AG04450 (cell line): ENCODE data around the gene ARHGAP42. TPM values are rescaled to one million over a fixed set of nuclear protein-coding genes. Genes with fewer than 3 reads are reported as not detected.

Experiments
- CTCF ChIA-PET: fragments of 300-600, 350-600 bp; formaldehyde crosslinking; extraction: SDS; loops from one replicate; lab custom pipeline; 2022; ENCODE audit warnings: antibody characterized with exemption, inconsistent platforms; lab: Charles Lee
- POLR2A ChIA-PET: fragments of 350-600 bp; formaldehyde crosslinking; extraction: SDS; loops from one replicate; lab custom pipeline; 2021; ENCODE audit warnings: antibody characterized with exemption, inconsistent platforms; lab: Yijun Ruan, JAX
- DNase-seq: peaks from one replicate; pipeline ENCODE4 v3.0.0-alpha.2; 2011; ENCODE audit warnings: low read depth, low spot score
- H3K27ac ChIP-seq: one replicate; pipeline ENCODE4 v1.5.1; 2012; ENCODE audit warnings: low read depth, low read length, control low read depth
- H3K27me3 ChIP-seq: one replicate; pipeline ENCODE4 v1.6.0; 2012; ENCODE audit warnings: low read length; ENCODE audit not compliant: control insufficient read depth, insufficient read depth
- H3K4me3 ChIP-seq: 2 replicates; pipeline ENCODE4 v1.5.1; 2011; ENCODE audit warnings: mild to moderate bottlenecking, low read depth, low read length, control low read depth
- H3K9me3 ChIP-seq: 2 replicates; pipeline ENCODE4 v1.5.1; 2012; ENCODE audit warnings: low read length; ENCODE audit not compliant: control insufficient read depth, insufficient read depth
- polyA plus RNA-seq: library from polyadenylated mRNA; depleted of rRNA; stranded (reverse); fragments of >200 nt; gene quantifications from 2 replicates; pipeline ENCODE4 v1.2.3, GENCODE V29; 2011
- TF ChIP-seq, protein P1 (sequence below): IDR thresholded peaks from 2 replicates; pipeline ENCODE4 v1.5.1; 2011; ENCODE audit warnings: low read depth, low read length, control low read depth, inconsistent platforms

Gene ARHGAP42
- polyA plus RNA-seq, 1 experiment: 9.0 TPM

DNA sequence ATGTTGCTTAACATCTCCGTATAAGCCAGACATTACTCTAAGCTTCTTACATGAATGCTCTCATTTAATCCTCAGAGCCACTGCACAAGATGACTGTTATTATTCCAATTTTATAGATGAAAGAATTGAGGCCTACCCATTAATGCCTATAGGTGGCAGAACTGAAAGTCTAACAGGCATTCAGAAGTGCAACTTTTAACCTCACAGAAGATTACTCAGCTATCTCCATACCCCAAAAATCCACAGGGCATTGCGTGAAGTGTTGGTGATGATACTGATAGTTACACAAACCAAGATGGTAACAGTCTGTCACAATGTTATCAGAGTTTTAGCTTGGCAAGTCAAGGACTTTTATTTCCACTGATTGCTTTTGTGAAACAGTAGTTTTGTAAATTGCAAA, 130.5 kb downstream of the ARHGAP42 start:
- CTCF ChIA-PET: interaction anchor here (0.7 kb wide), 1 partner anchor 9 kb away, joined by 3 read pairs; no protein-coding TSS in a partner anchor
- TF ChIP-seq, protein P1, sequence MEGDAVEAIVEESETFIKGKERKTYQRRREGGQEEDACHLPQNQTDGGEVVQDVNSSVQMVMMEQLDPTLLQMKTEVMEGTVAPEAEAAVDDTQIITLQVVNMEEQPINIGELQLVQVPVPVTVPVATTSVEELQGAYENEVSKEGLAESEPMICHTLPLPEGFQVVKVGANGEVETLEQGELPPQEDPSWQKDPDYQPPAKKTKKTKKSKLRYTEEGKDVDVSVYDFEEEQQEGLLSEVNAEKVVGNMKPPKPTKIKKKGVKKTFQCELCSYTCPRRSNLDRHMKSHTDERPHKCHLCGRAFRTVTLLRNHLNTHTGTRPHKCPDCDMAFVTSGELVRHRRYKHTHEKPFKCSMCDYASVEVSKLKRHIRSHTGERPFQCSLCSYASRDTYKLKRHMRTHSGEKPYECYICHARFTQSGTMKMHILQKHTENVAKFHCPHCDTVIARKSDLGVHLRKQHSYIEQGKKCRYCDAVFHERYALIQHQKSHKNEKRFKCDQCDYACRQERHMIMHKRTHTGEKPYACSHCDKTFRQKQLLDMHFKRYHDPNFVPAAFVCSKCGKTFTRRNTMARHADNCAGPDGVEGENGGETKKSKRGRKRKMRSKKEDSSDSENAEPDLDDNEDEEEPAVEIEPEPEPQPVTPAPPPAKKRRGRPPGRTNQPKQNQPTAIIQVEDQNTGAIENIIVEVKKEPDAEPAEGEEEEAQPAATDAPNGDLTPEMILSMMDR: no peak
- POLR2A ChIA-PET: no interaction called here
- Histone ChIP-seq H3K9me3 (no peaks in the 10 kb centered on the region), H3K4me3 (no peak overlapping the region), H3K27me3 (no peaks in the 10 kb centered on the region), H3K27ac (no peak overlapping the region)
- no peak for DNase-seq

DNA sequence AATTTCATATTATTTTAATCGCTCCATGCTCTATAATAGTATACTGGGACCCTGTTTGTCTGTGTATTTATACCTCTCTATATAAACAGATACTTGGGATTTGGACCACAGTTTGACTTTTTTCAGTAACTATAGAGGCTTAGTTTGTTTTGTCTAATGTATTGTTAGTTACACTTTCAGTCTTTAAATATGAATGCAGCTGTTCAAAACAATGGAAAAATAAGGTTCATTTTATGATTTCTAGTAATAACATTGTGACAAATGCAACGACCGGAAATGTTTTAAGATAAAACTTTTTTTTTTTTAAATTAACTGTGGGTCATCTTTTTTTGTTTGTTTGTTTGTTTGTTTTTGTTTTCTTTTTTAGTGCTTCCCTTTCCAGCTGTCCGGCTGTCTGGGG, 133.5 kb downstream of the ARHGAP42 start:
- H3K27me3 ChIP-seq: no peaks in the 10 kb centered on the region
- DNase-seq: no peak
- H3K9me3 ChIP-seq: no peaks in the 10 kb centered on the region
- no peak overlapping the region for H3K4me3 ChIP-seq
- TF ChIP-seq, protein P1: no peak
- POLR2A ChIA-PET: no interaction called here
- CTCF ChIA-PET: no interaction called here
- no peak overlapping the region for H3K27ac ChIP-seq

DNA sequence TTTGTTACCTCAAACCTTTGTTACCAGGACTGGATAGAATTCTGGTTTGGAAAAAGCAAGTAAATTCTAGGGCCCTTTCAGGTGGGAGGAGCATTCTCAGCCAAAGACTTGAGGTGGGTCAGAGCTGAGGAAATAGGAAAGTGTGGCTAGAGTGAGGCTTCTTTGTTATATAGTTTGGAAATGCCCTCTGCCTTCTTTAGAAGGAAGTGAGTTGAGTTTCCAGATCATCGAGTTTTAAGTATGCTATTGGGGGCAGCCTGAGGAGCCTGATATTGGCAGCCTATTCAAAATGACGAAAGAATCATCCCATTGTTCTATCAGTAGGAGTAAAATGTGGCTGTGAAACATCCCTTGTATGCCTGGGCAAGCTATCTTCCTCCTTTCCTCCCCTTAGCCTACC, 134.1 kb downstream of the ARHGAP42 start:
- no peak overlapping the region for H3K27ac ChIP-seq
- no peak overlapping the region for H3K4me3 ChIP-seq
- H3K27me3 ChIP-seq: no peaks in the 10 kb centered on the region
- CTCF ChIA-PET: interaction anchor here (0.6 to 0.7 kb wide), 2 partner anchors 11 to 103 kb away, joined by 3 read pairs; no protein-coding TSS in a partner anchor
- no peaks in the 10 kb centered on the region for H3K9me3 ChIP-seq
- DNase-seq: no peak
- POLR2A ChIA-PET: no interaction called here
- TF ChIP-seq, protein P1: no peak

DNA sequence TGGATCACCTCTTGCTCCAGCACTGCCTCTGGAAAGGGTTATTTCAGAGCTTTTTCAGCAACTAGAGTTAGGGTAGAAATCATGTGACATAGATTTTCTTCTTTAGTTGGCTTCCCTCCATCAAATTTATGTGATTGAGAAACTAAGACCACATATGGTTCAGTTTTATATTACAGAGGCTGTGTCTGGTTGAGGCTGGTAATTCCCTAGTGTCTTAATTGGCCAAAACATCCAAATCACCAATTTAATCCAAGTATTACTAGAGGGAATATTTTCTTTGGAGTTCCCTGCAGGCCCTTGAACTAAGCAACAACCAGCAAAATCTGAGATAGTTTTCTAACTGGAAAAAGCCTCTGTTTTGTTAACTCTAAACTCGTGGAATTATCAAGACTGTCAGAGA, 136.3 kb downstream of the ARHGAP42 start:
- Histone ChIP-seq H3K27me3 (no peaks in the 10 kb centered on the region), H3K9me3 (no peaks in the 10 kb centered on the region), H3K27ac (no peak overlapping the region), H3K4me3 (no peak overlapping the region)
- no peak for DNase-seq
- TF ChIP-seq, protein P1: no peak
- ChIA-PET CTCF (no interaction called here), POLR2A (no interaction called here)

DNA sequence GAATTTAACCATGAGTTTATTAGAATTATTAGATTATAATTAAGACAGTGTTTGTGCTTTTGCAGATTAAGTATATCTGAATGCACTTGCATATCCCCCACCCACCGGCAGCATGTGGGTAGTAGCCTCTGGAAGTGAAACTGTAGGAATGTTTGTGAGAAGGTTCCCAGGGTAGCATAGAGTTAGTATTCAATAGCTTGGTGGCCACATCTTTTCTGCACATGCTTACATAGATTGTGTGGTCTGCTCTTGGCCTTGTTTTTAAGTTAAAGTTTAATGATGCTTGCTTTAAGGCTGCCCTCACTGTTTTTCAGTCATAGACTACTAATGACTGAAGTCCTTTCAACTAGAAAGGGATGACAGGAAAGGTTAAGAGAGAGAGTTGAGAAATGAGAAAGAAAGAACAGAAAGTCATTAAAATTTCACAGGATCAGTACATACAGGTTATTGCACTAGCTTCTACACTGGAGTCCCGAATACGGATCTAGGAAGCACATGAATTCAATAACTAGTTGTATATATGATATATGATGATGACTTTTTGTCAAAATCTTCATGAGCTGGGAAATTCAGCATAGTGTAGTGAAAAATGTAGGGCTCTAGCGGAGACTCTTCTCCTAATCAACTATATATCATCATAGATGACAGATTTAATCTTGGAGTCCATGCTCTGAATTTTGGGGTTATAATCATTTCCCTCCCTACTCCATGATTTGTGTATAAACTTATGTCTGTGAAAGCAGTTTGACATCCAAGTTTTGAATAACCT, 137.1 kb downstream of the ARHGAP42 start:
- Histone ChIP-seq H3K9me3 (no peaks in the 10 kb centered on the region), H3K27me3 (no peaks in the 10 kb centered on the region), H3K4me3 (no peak overlapping the region), H3K27ac (no peak overlapping the region)
- ChIA-PET POLR2A (no interaction called here), CTCF (no interaction called here)
- TF ChIP-seq, protein P1: no peak
- DNase-seq: no peak
